Ovary (tissue), 9 donors: ENCODE measurements around the gene FRMD4A. TPM values are rescaled to one million over a fixed set of nuclear protein-coding genes. Genes with fewer than 3 reads are reported as not detected.

Experiments
- DNase-seq, 5 donors: peaks; one replicate each; pipeline ENCODE4 v3.0.0-alpha.2; 2019 to 2020
- H3K27ac ChIP-seq, 2 donors: fragments of 200-600 bp; one replicate each; pipeline versions ENCODE4 v1.5.1 to v1.8.0; 2019 to 2022
- H3K27me3 ChIP-seq: fragments of 200-600 bp; one replicate; pipeline ENCODE4 v1.8.0; 2022
- H3K36me3 ChIP-seq: fragments of 200-600 bp; sonication (generic); one replicate; pipeline ENCODE4 v1.5.1; 2019
- H3K4me1 ChIP-seq: one replicate; pipeline ENCODE4 v1.8.1; 2013; ENCODE audit warnings: mild to moderate bottlenecking, moderate library complexity; ENCODE audit not compliant: insufficient read depth
- H3K4me3 ChIP-seq: fragments of 200-600 bp; sonication (generic); one replicate; pipeline ENCODE4 v1.5.1; 2017
- H3K9me3 ChIP-seq, 2 donors: fragments of 200-600 bp in 1 of 2; sonication (generic) in 1 of 2; one replicate each; pipeline versions ENCODE4 v1.5.1 to v1.8.1; 2013 to 2019; ENCODE audit warnings: mild to moderate bottlenecking in 1 of 2, moderate library complexity in 1 of 2
- EP300 ChIP-seq: sonication (generic); formaldehyde crosslinking; IDR thresholded peaks from one replicate; pipeline ENCODE4 v1.6.1; 2017; ENCODE audit warnings: antibody characterized with exemption
- POLR2A ChIP-seq: fragments of 450-650 bp; IDR thresholded peaks from one replicate; pipeline ENCODE4 v1.6.1; 2017; ENCODE audit warnings: antibody characterized with exemption, mild to moderate bottlenecking, moderate library complexity
- WGBS, 3 donors: extraction: QIAGEN DNeasy Blood & Tissue Kit in 1 of 3; methylation state at CpG; one replicate each; pipeline versions ENCODE4 v1.1.5 to v1.1.7; 2013 to 2017; 5-methylcytosine and 5-hydroxymethylcytosine counted together
- intact Hi-C, 4 donors: fragments of 100-400 bp; cut with DNase I; formaldehyde crosslinking; loops; one replicate each; pipeline versions ENCODE4 v1.11.0 to v1.15.1; 2022 to 2023
- polyA plus RNA-seq, 2 donors: library from polyadenylated mRNA; stranded (reverse); fragments of 200-250 nt in 1 of 2; fragments of 350-450 nt in 1 of 2; fragmentation: Illumina TruSeq in 1 of 2; extraction: RNeasy Lipid Tissue Mini Kit (QIAGEN cat#74804) in 1 of 2; gene quantifications; one replicate each; pipeline ENCODE4 v1.2.3, GENCODE V29; 2013 to 2014
- total RNA-seq, 7 donors: library from RNA; depleted of rRNA in 2 of 7; stranded (reverse); fragments of >200 nt in 2 of 7; fragmentation: NEBNext Ultra II Directional in 3 of 7; extraction: Animal tissue kit (Norgen Biotek cat#: 25700) in 3 of 7; gene quantifications; one replicate each; pipeline versions ENCODE4 v1.1.0 to v1.2.4, GENCODE V29; 2016 to 2023
- TF ChIP-seq, protein P1 (sequence below), 3 donors: fragments of 450-650 bp in 2 of 3; fragments of 200-600 bp in 1 of 3; IDR thresholded peaks; one replicate each; pipeline versions ENCODE4 v1.5.1 to v1.8.0; 2016 to 2022; ENCODE audit warnings: antibody characterized with exemption in 3 of 3, mild to moderate bottlenecking in 1 of 3
- donor health status: DM: no; HTN: no; CAD: no; lungs with moderate emphysema.
- donor health status: DM: no; HTN: no; CAD: no.
- donor health status: Bipolar disorder and iron deficiency.
- donor health status: DM: yes; HTN: yes; CAD: no.
- donor health status: DM: no; HTN: no; CAD: no.
- donor health status: DM: yes; HTN: yes; CAD: no.

The FRMD4A gene
- total and polyA plus RNA-seq, 9 donors = 5.5 to 24.7 (median 11.3) TPM

DNA sequence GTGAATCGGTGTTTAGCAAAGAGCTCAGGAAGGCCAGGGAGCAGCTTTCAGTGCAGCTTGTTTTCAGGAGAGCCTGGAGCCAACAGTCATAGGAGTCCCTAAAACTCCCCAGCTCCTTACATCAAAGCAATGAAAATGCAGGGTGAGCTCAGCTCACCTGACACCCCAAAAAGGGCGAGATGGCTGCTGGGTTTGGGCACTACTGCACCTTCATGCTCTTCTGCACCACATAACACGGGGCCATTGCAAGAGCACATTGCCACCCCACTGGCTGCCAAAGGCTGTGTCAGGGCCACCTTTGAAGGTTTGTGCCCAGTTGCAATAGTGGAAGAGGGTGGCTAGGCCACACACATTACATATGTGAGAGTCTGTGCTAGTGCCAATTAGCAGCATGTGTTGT is 25.0 kb upstream of the FRMD4A start:
- Histone ChIP-seq H3K27me3 (no peaks in the 10 kb centered on the region), H3K4me1 (no peaks in the 10 kb centered on the region), H3K4me3 (no peak overlapping the region), H3K36me3 (no peaks in the 10 kb centered on the region), H3K27ac (no peak overlapping the region), H3K9me3 (no peaks in the 10 kb centered on the region)
- no peak for DNase-seq
- TF ChIP-seq, protein P1, sequence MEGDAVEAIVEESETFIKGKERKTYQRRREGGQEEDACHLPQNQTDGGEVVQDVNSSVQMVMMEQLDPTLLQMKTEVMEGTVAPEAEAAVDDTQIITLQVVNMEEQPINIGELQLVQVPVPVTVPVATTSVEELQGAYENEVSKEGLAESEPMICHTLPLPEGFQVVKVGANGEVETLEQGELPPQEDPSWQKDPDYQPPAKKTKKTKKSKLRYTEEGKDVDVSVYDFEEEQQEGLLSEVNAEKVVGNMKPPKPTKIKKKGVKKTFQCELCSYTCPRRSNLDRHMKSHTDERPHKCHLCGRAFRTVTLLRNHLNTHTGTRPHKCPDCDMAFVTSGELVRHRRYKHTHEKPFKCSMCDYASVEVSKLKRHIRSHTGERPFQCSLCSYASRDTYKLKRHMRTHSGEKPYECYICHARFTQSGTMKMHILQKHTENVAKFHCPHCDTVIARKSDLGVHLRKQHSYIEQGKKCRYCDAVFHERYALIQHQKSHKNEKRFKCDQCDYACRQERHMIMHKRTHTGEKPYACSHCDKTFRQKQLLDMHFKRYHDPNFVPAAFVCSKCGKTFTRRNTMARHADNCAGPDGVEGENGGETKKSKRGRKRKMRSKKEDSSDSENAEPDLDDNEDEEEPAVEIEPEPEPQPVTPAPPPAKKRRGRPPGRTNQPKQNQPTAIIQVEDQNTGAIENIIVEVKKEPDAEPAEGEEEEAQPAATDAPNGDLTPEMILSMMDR (IDR thresholded peaks at IDR 0.05) = no peak
- no peak for TF ChIP-seq POLR2A
- TF ChIP-seq EP300 = no peak
- intact Hi-C loops = no loop called here
- WGBS, 3 donors = 91 to 98% (median 92%) methylated on average over 3 of the region's 3 CpGs

DNA sequence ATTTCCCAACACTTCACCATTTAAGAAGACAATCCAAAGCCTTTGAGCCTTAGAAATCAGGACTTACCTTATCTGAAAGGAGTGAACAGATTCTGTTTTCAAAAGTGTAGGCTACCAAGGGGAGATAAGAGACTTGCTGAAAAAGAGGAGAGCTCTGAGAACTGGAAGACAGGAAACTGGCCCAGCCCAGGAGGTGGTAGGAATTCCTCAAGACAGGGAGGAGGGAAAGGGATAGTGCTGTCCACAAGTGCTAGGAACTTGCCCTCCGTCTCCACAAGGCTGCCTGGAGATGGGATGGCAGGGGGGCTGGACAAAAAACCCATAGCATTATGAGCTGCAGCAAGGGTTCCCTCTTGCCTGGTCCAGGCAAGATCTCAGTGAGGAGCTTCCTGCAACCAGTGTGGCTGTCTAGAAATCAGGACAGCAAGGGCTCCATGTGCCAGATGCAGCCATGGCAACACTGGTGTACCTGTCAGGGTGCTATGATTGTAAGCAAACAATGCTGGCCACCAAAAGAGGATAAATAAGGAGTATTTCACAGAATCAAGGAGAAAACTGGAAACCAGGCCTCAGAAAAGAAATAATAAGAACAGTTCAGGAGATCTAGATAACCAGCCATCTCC is 22.7 kb upstream of the FRMD4A start:
- H3K27ac ChIP-seq = no peak overlapping the region
- H3K27me3 ChIP-seq = no peaks in the 10 kb centered on the region
- no peaks in the 10 kb centered on the region for H3K9me3 ChIP-seq
- H3K36me3 ChIP-seq = no peaks in the 10 kb centered on the region
- TF ChIP-seq POLR2A = no peak
- no peak for TF ChIP-seq EP300
- TF ChIP-seq, protein P1 (IDR thresholded peaks at IDR 0.05) = no peak
- 74 to 79% (median 77%) methylated on average over 1 of the region's 1 CpG for WGBS, 3 donors
- H3K4me3 ChIP-seq = no peak overlapping the region
- intact Hi-C loops = no loop called here
- H3K4me1 ChIP-seq = no peaks in the 10 kb centered on the region
- no peak for DNase-seq

DNA sequence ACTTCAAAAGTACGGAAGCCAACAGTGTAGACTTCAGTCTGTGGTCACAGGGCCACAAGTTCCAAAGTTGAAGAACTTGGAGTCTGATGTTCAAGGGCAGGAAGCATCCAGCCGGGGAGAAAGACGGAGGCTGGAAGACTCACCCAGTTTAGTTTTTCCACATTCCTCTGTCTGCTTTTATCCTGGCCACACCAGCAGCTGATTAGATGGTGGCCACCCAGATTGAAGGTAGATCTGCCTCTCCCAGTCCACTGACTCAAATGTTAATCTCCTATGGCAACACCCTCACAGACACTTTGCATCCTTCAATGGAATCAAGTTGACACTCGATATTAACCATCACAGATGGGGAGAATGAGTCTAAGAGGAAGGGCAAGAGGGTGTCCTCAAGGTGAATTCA is 19.3 kb upstream of the FRMD4A start:
- Histone ChIP-seq H3K9me3 (no peaks in the 10 kb centered on the region), H3K4me3 (no peak overlapping the region), H3K4me1 (no peaks in the 10 kb centered on the region), H3K27ac (no peak overlapping the region), H3K36me3 (no peaks in the 10 kb centered on the region), H3K27me3 (no peaks in the 10 kb centered on the region)
- intact Hi-C loops = no loop called here
- DNase-seq = no peak
- 88 to 94% (median 91%) methylated on average over 4 of the region's 4 CpGs for WGBS, 3 donors
- TF ChIP-seq POLR2A (no peak), EP300 (no peak)
- TF ChIP-seq, protein P1 (IDR thresholded peaks at IDR 0.05) = no peak

DNA sequence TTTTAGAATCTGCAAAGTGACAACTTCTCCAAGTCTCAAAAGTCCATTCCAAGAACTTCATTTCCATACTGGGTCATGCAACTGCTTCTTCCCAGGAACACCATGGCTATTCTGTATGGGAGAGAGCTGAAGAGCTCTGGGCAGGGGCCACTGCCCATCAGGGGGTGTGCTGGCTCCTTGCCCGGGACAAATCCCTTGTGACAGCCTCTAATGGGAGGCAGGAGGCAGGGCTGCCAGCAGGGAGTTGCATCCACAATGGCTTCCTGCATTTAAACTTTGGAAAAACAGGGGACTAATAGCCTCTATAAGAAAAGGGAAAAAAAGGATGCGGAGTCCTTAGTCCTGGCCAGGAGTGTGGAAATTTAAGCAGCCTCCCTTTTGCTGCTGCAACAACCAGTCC is 18.4 kb upstream of the FRMD4A start:
- Histone ChIP-seq H3K4me3 (no peak overlapping the region), H3K4me1 (no peaks in the 10 kb centered on the region), H3K27me3 (no peaks in the 10 kb centered on the region), H3K27ac (no peak overlapping the region), H3K9me3 (no peaks in the 10 kb centered on the region), H3K36me3 (no peaks in the 10 kb centered on the region)
- WGBS, 3 donors = 68 to 80% (median 74%) methylated on average over 2 of the region's 2 CpGs
- intact Hi-C loops = no loop called here
- DNase-seq = no peak
- TF ChIP-seq, protein P1 (IDR thresholded peaks at IDR 0.05) = no peak
- TF ChIP-seq POLR2A = no peak
- TF ChIP-seq EP300 = no peak
